Stomach (tissue), 9 donors: ENCODE data around the gene NELL1. TPM values are rescaled to one million over a fixed set of nuclear protein-coding genes. Genes with fewer than 3 reads are reported as not detected.

Source experiments
- DNase-seq, 2 donors: peaks; one replicate each; pipeline versions ENCODE4 v3.0.0 to v3.0.0-alpha.2; 2013 to 2019
- H3K27ac ChIP-seq, 5 donors: fragments of 200-600 bp in 4 of 5; sonication (generic) in 4 of 5; one replicate each; pipeline ENCODE4 v1.5.1; 2013 to 2019; ENCODE audit warnings: mild to moderate bottlenecking in 1 of 5, moderate library complexity in 1 of 5
- H3K27me3 ChIP-seq, 3 donors: fragments of 200-600 bp; sonication (generic); one replicate each; pipeline ENCODE4 v1.5.1; 2017 to 2019; ENCODE audit warnings: mixed run types in 1 of 3
- H3K36me3 ChIP-seq, 4 donors: fragments of 200-600 bp; sonication (generic); 1 replicate in 3 of 4; 2 replicates in 1 of 4; pipeline ENCODE4 v1.5.1; 2016 to 2019
- H3K4me1 ChIP-seq, 4 donors: fragments of 200-600 bp; sonication (generic); one replicate each; pipeline ENCODE4 v1.5.1; 2016 to 2019
- H3K4me3 ChIP-seq, 4 donors: fragments of 200-600 bp; sonication (generic) in 3 of 4; one replicate each; pipeline ENCODE4 v1.5.1; 2016 to 2019; ENCODE audit warnings: mild to moderate bottlenecking in 1 of 4
- H3K9me3 ChIP-seq, 4 donors: fragments of 200-600 bp; sonication (generic); one replicate each; pipeline ENCODE4 v1.5.1; 2016 to 2019
- CTCF ChIP-seq, 7 experiments: fragments of 450-650 bp in 4 of 7; fragments of 200-600 bp in 3 of 7; sonication (generic) in 3 of 7; IDR thresholded peaks; one replicate each; pipeline ENCODE4 v1.5.1; 2016 to 2019; ENCODE audit warnings: antibody characterized with exemption in 7 of 7, control low read depth in 2 of 7, mild to moderate bottlenecking in 1 of 7
- EP300 ChIP-seq: sonication (generic); formaldehyde crosslinking; IDR thresholded peaks from one replicate; pipeline ENCODE4 v1.6.1; 2017; ENCODE audit warnings: antibody characterized with exemption
- POLR2A ChIP-seq, 4 donors: fragments of 450-650 bp; IDR thresholded peaks; one replicate each; pipeline ENCODE4 v1.6.1; 2016; ENCODE audit warnings: antibody characterized with exemption in 4 of 4, control low read depth in 2 of 4, mild to moderate bottlenecking in 1 of 4, moderate library complexity in 1 of 4
- POLR2AphosphoS5 ChIP-seq, 3 donors: sonication (generic); formaldehyde crosslinking; IDR thresholded peaks; one replicate each; pipeline ENCODE4 v1.6.1; 2016; ENCODE audit warnings: antibody characterized with exemption in 3 of 3
- WGBS, 5 donors: extraction: QIAGEN DNeasy Blood & Tissue Kit in 3 of 5; methylation state at CpG; one replicate each; pipeline versions ENCODE4 v1.1.5 to v1.1.7; 2013 to 2018; 5-methylcytosine and 5-hydroxymethylcytosine counted together
- intact Hi-C: fragments of 100-400 bp; cut with DNase I; formaldehyde crosslinking; loops from one replicate; pipeline ENCODE4 v1.15.1; 2023; ENCODE audit warnings: low total_unique reads
- polyA plus RNA-seq, 3 donors: library from polyadenylated mRNA; stranded (reverse); fragments of 200-250 nt; gene quantifications; one replicate each; pipeline ENCODE4 v1.2.3, GENCODE V29; 2013
- total RNA-seq, 5 donors: library from RNA; depleted of rRNA; stranded (reverse); fragments of >200 nt; gene quantifications; one replicate each; pipeline versions ENCODE4 v1.1.0 to v1.2.3, GENCODE V29; 2014 to 2016
- donor health status: healthy with polysubstance abuse.
- donor health status: Bipolar disorder and iron deficiency.
- donor health status: healthy.

The NELL1 gene
- total and polyA plus RNA-seq, 8 donors: 0.05 to 15.4 (median 2.7) TPM; not detected in 5

GRCh38 chr11:21374376-21374775 lies 705.0 kb downstream of the NELL1 start:
- no peak overlapping the region for H3K27ac ChIP-seq
- no peak for DNase-seq
- no peak overlapping the region for H3K4me3 ChIP-seq
- TF ChIP-seq EP300: no peak
- TF ChIP-seq POLR2AphosphoS5 (IDR thresholded peaks at IDR 0.05): no peak
- TF ChIP-seq POLR2A (IDR thresholded peaks at IDR 0.05): no peak
- no peak for TF ChIP-seq CTCF (IDR thresholded peaks at IDR 0.05)
- WGBS, 5 donors: 44 to 73% (median 59%) methylated on average over 5 of the region's 5 CpGs
- intact Hi-C loops: no loop called here
- H3K4me1 ChIP-seq: no peaks in the 10 kb centered on the region
- peaks cover 0 to 4% (median 0%) of the 10 kb centered on the region in 4 donors for H3K9me3 ChIP-seq
- H3K27me3 ChIP-seq: no peaks in the 10 kb centered on the region
- H3K36me3 ChIP-seq: no peaks in the 10 kb centered on the region

- Histone ChIP-seq H3K27ac (no peak overlapping the region), H3K27me3 (no peaks in the 10 kb centered on the region), H3K9me3 (no peaks in the 10 kb centered on the region), H3K36me3 (no peaks in the 10 kb centered on the region), H3K4me3 (no peak overlapping the region), H3K4me1 (no peaks in the 10 kb centered on the region)
- DNase-seq: no peak
- intact Hi-C loops: no loop called here
- WGBS, 5 donors: 67 to 74% (median 68%) methylated on average over 4 of the region's 4 CpGs
- TF ChIP-seq CTCF (IDR thresholded peaks at IDR 0.05): no peak
- TF ChIP-seq POLR2AphosphoS5 (IDR thresholded peaks at IDR 0.05): no peak
- no peak for TF ChIP-seq EP300
- no peak for TF ChIP-seq POLR2A (IDR thresholded peaks at IDR 0.05)
Measured at GRCh38 chr11:21385669-21386440, 716.5 kb downstream of the NELL1 start.

GRCh38 chr11:21390430-21390829 lies 721.0 kb downstream of the NELL1 start:
- intact Hi-C loops: no loop called here
- no peak overlapping the region for H3K4me3 ChIP-seq
- no peaks in the 10 kb centered on the region for H3K27me3 ChIP-seq
- no peak for DNase-seq
- 81 to 94% (median 92%) methylated on average over 5 of the region's 5 CpGs for WGBS, 5 donors
- H3K4me1 ChIP-seq: no peaks in the 10 kb centered on the region
- no peaks in the 10 kb centered on the region for H3K36me3 ChIP-seq
- H3K27ac ChIP-seq: no peak overlapping the region
- no peaks in the 10 kb centered on the region for H3K9me3 ChIP-seq
- TF ChIP-seq EP300: no peak
- no peak for TF ChIP-seq POLR2AphosphoS5 (IDR thresholded peaks at IDR 0.05)
- no peak for TF ChIP-seq POLR2A (IDR thresholded peaks at IDR 0.05)
- TF ChIP-seq CTCF (IDR thresholded peaks at IDR 0.05): no peak

GRCh38 chr11:21396342-21397008 lies 727.1 kb downstream of the NELL1 start:
- TF ChIP-seq POLR2A (IDR thresholded peaks at IDR 0.05) (no peak), EP300 (no peak), CTCF (IDR thresholded peaks at IDR 0.05) (no peak), POLR2AphosphoS5 (IDR thresholded peaks at IDR 0.05) (no peak)
- no peaks in the 10 kb centered on the region for H3K4me1 ChIP-seq
- no peaks in the 10 kb centered on the region for H3K36me3 ChIP-seq
- intact Hi-C loops: no loop called here
- WGBS, 5 donors: 33 to 49% (median 38%) methylated on average over 5 of the region's 5 CpGs
- DNase-seq: no peak
- H3K27me3 ChIP-seq: no peaks in the 10 kb centered on the region
- no peak overlapping the region for H3K27ac ChIP-seq
- no peaks in the 10 kb centered on the region for H3K9me3 ChIP-seq
- no peak overlapping the region for H3K4me3 ChIP-seq
